ENCODE data around the gene SEPTIN12. TPM values are rescaled to one million over a fixed set of nuclear protein-coding genes. Genes with fewer than 3 reads are reported as not detected.

Gene SEPTIN12
- total and polyA plus RNA-seq, 2 donors (not counting 3 experiments of a cell fraction or from before 2014, with no cell fraction given), result not detected

DNA sequence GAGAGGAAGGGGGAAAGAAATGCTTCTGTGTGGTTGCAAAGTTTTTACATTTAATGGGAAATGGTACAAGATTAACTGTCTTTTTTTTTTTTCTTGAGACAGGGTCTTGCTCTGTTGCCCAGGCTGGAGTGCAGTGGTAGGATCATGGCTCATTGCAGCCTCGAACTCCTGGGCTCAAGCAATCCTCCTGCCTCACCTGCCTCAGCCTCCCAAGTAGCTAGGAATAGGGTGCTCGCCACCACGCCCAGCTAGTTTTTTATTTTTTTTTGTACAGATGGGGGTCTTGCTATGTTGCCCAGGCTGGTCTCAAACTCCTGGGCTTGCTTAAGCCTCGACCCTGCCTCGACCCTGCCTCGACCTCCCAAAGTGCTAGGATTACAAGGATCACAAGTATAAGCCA, 18.1 kb upstream of the SEPTIN12 start:
- intact Hi-C loops (cut with micrococcal nuclease), result no loop called here
- BruUV-seq (replicated peaks), result no TSS peak
- H3K36me3 ChIP-seq (ENCODE audit: control insufficient read depth in 2 of 2, extremely low read depth in 1 of 2, insufficient read depth in 2 of 2, low read length in 2 of 2), result peaks cover 9 to 14% of the 10 kb centered on the region in 2 experiments

DNA sequence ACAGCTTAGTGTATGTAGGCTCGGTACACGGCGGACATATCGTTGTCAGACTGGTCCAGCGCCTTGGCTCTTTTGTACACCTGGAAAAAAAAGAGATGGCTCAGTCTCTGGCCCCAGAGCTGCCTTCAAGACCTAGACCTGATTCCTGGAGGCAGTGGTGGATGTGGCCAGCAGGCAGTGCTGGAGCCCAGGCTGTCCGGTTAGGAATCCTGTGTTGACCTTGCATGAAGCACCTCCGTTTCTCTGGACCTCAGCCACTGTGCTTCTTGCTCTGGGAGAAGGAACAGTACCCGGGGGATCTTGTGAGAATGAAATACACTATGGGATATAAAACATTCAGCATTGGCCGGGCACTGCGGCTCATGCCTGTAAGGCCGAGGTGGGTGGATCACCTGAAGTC, 17.1 kb upstream of the SEPTIN12 start:
- ChIA-PET POLR2A (no interaction called here), CTCF (no interaction called here)

More for the DNA sequence above, 18.1 kb upstream of the SEPTIN12 start:
- Histone ChIP-seq H3K27me3 (ENCODE audit: control insufficient read depth in 2 of 2, insufficient read depth in 2 of 2, low read length in 2 of 2) (no peaks in the 10 kb centered on the region), H3K9me3 (replicated peaks; ENCODE audit: control insufficient read depth, insufficient read depth, low read length) (no peaks in the 10 kb centered on the region), H3K9me1 (replicated peaks; ENCODE audit: control insufficient read depth, extremely low read depth, insufficient read depth, low read length) (no peaks in the 10 kb centered on the region), H4K20me1 (replicated peaks; ENCODE audit: control insufficient read depth, extremely low read depth, insufficient read depth, low read length) (no peaks in the 10 kb centered on the region), H3K27ac (ENCODE audit: insufficient read depth, low read depth, low read length) (no peak overlapping the region), H2AFZ (ENCODE audit: low read depth, low read length) (no peak overlapping the region), H3K4me2 (ENCODE audit: insufficient read depth, low read length) (no peak overlapping the region), H3K4me3 (replicated peaks in 1 of 3; ENCODE audit: insufficient read depth in 1 of 3, low read depth in 1 of 3, low read length in 3 of 3) (no peak overlapping the region), H3K79me2 (ENCODE audit: control insufficient read depth, insufficient read depth, low read length) (no peaks in the 10 kb centered on the region), H3K4me1 (ENCODE audit: control insufficient read depth, extremely low read depth, insufficient read depth, low read length) (peaks cover 7% of the 10 kb centered on the region), H3K9ac (replicated peaks; ENCODE audit: extremely low read depth, insufficient read depth, low read length) (no peak overlapping the region)
- FAIRE-seq, result no peak
- ChIA-PET POLR2A (no interaction called here), CTCF (no interaction called here)
- dilution Hi-C loops (cut with MboI; ENCODE audit: extremely low pct_ligation_motif_present, low sequenced_read_pairs), result no loop called here
- DNase-seq (ENCODE audit: low read depth, low spot score), result no peak
- TF ChIP-seq, protein P1, sequence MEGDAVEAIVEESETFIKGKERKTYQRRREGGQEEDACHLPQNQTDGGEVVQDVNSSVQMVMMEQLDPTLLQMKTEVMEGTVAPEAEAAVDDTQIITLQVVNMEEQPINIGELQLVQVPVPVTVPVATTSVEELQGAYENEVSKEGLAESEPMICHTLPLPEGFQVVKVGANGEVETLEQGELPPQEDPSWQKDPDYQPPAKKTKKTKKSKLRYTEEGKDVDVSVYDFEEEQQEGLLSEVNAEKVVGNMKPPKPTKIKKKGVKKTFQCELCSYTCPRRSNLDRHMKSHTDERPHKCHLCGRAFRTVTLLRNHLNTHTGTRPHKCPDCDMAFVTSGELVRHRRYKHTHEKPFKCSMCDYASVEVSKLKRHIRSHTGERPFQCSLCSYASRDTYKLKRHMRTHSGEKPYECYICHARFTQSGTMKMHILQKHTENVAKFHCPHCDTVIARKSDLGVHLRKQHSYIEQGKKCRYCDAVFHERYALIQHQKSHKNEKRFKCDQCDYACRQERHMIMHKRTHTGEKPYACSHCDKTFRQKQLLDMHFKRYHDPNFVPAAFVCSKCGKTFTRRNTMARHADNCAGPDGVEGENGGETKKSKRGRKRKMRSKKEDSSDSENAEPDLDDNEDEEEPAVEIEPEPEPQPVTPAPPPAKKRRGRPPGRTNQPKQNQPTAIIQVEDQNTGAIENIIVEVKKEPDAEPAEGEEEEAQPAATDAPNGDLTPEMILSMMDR (IDR thresholded peaks at IDR 0.05; ENCODE audit: extremely low read depth in 1 of 2, insufficient read depth in 1 of 2, low read depth in 1 of 2, low read length in 2 of 2), result no peak
- TF ChIP-seq FOS (IDR thresholded peaks at IDR 0.05; ENCODE audit: borderline replicate concordance, insufficient read depth, low read length), result no peak
- TF ChIP-seq GATA2 (IDR thresholded peaks at IDR 0.05; ENCODE audit: insufficient read depth, insufficient read length, low read depth, low read length), result no peak

More for the DNA sequence above, 17.1 kb upstream of the SEPTIN12 start:
- Histone ChIP-seq H2AFZ (ENCODE audit: low read depth, low read length) (no peak overlapping the region), H3K79me2 (ENCODE audit: control insufficient read depth, insufficient read depth, low read length) (no peaks in the 10 kb centered on the region), H3K9ac (replicated peaks; ENCODE audit: extremely low read depth, insufficient read depth, low read length) (no peak overlapping the region), H4K20me1 (replicated peaks; ENCODE audit: control insufficient read depth, extremely low read depth, insufficient read depth, low read length) (no peaks in the 10 kb centered on the region), H3K9me1 (replicated peaks; ENCODE audit: control insufficient read depth, extremely low read depth, insufficient read depth, low read length) (no peaks in the 10 kb centered on the region), H3K4me3 (replicated peaks in 1 of 3; ENCODE audit: insufficient read depth in 1 of 3, low read depth in 1 of 3, low read length in 3 of 3) (no peak overlapping the region), H3K27ac (ENCODE audit: insufficient read depth, low read depth, low read length) (no peak overlapping the region), H3K4me2 (ENCODE audit: insufficient read depth, low read length) (no peak overlapping the region), H3K27me3 (ENCODE audit: control insufficient read depth in 2 of 2, insufficient read depth in 2 of 2, low read length in 2 of 2) (no peaks in the 10 kb centered on the region), H3K36me3 (ENCODE audit: control insufficient read depth in 2 of 2, extremely low read depth in 1 of 2, insufficient read depth in 2 of 2, low read length in 2 of 2) (peaks cover 9 to 10% of the 10 kb centered on the region in 2 experiments), H3K4me1 (ENCODE audit: control insufficient read depth, extremely low read depth, insufficient read depth, low read length) (peaks cover 7% of the 10 kb centered on the region), H3K9me3 (replicated peaks; ENCODE audit: control insufficient read depth, insufficient read depth, low read length) (no peaks in the 10 kb centered on the region)
- intact Hi-C loops (cut with micrococcal nuclease), result no loop called here
- dilution Hi-C loops (cut with MboI; ENCODE audit: extremely low pct_ligation_motif_present, low sequenced_read_pairs), result no loop called here
- FAIRE-seq (no peak), DNase-seq (ENCODE audit: low read depth, low spot score) (no peak)
- no TSS peak for BruUV-seq (replicated peaks)
- TF ChIP-seq FOS (IDR thresholded peaks at IDR 0.05; ENCODE audit: borderline replicate concordance, insufficient read depth, low read length), result no peak
- TF ChIP-seq POLR2A (IDR thresholded peaks at IDR 0.05; ENCODE audit: low read depth, low read length), result no peak
- TF ChIP-seq, protein P2, sequence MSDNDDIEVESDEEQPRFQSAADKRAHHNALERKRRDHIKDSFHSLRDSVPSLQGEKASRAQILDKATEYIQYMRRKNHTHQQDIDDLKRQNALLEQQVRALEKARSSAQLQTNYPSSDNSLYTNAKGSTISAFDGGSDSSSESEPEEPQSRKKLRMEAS (IDR thresholded peaks at IDR 0.05; ENCODE audit: insufficient read depth, insufficient read length), result no peak
- TF ChIP-seq, protein P1 (IDR thresholded peaks at IDR 0.05; ENCODE audit: extremely low read depth in 1 of 2, insufficient read depth in 1 of 2, low read depth in 1 of 2, low read length in 2 of 2), result no peak
- TF ChIP-seq EZH2 (IDR thresholded peaks at IDR 0.05; ENCODE audit: borderline replicate concordance, low read depth, low read length, severe bottlenecking), result no peak
- TF ChIP-seq GATA2 (IDR thresholded peaks at IDR 0.05; ENCODE audit: insufficient read depth, insufficient read length, low read depth, low read length), result no peak
- TF ChIP-seq JUN (IDR thresholded peaks at IDR 0.05; ENCODE audit: borderline replicate concordance, insufficient read depth, insufficient read length, low read depth), result no peak

All from endothelial cell of umbilical vein (primary cell).